ENCODE results near the gene MAPRE2.

Gene MAPRE2

GRCh38 chr18:35051641-35052377 lies 10.6 kb downstream of the MAPRE2 start:
- no peak for DNase-seq (ENCODE audit: low spot score)
- Histone ChIP-seq H3K4me3 (ENCODE audit: severe bottlenecking) (no peak overlapping the region), H3K9me3 (ENCODE audit: severe bottlenecking) (no peaks in the 10 kb centered on the region), H3K4me1 (ENCODE audit: insufficient read depth, poor library complexity, severe bottlenecking) (no peaks in the 10 kb centered on the region), H3K36me3 (ENCODE audit: low read depth) (no peaks in the 10 kb centered on the region), H3K27ac (ENCODE audit: poor library complexity, severe bottlenecking) (no peak overlapping the region), H3K27me3 (ENCODE audit: insufficient read depth, poor library complexity, severe bottlenecking) (no peaks in the 10 kb centered on the region)
- no peak for TF ChIP-seq CTCF (IDR thresholded peaks at IDR 0.05; ENCODE audit: poor library complexity, severe bottlenecking)
- no peak for ATAC-seq (ENCODE audit: low read depth)

GRCh38 chr18:35054401-35054800 lies 13.2 kb downstream of the MAPRE2 start:
- no peak overlapping the region for H3K27ac ChIP-seq (ENCODE audit: poor library complexity, severe bottlenecking)
- no peak overlapping the region for H3K4me3 ChIP-seq (ENCODE audit: severe bottlenecking)
- no peaks in the 10 kb centered on the region for H3K4me1 ChIP-seq (ENCODE audit: insufficient read depth, poor library complexity, severe bottlenecking)
- ATAC-seq (ENCODE audit: low read depth), result no peak
- TF ChIP-seq CTCF (IDR thresholded peaks at IDR 0.05; ENCODE audit: poor library complexity, severe bottlenecking), result no peak
- no peaks in the 10 kb centered on the region for H3K27me3 ChIP-seq (ENCODE audit: insufficient read depth, poor library complexity, severe bottlenecking)
- H3K36me3 ChIP-seq (ENCODE audit: low read depth), result no peaks in the 10 kb centered on the region
- no peaks in the 10 kb centered on the region for H3K9me3 ChIP-seq (ENCODE audit: severe bottlenecking)
- DNase-seq (ENCODE audit: low spot score), result no peak

GRCh38 chr18:35055105-35055504 lies 13.9 kb downstream of the MAPRE2 start:
- H3K27ac ChIP-seq (ENCODE audit: poor library complexity, severe bottlenecking), result no peak overlapping the region
- no peaks in the 10 kb centered on the region for H3K9me3 ChIP-seq (ENCODE audit: severe bottlenecking)
- no peak for TF ChIP-seq CTCF (IDR thresholded peaks at IDR 0.05; ENCODE audit: poor library complexity, severe bottlenecking)
- no peak for DNase-seq (ENCODE audit: low spot score)
- H3K4me1 ChIP-seq (ENCODE audit: insufficient read depth, poor library complexity, severe bottlenecking), result no peaks in the 10 kb centered on the region
- no peak overlapping the region for H3K4me3 ChIP-seq (ENCODE audit: severe bottlenecking)
- no peak for ATAC-seq (ENCODE audit: low read depth)
- no peaks in the 10 kb centered on the region for H3K27me3 ChIP-seq (ENCODE audit: insufficient read depth, poor library complexity, severe bottlenecking)
- H3K36me3 ChIP-seq (ENCODE audit: low read depth), result no peaks in the 10 kb centered on the region

- DNase-seq (ENCODE audit: low spot score) (no peak), ATAC-seq (ENCODE audit: low read depth) (no peak)
- no peaks in the 10 kb centered on the region for H3K36me3 ChIP-seq (ENCODE audit: low read depth)
- H3K27me3 ChIP-seq (ENCODE audit: insufficient read depth, poor library complexity, severe bottlenecking), result no peaks in the 10 kb centered on the region
- no peak overlapping the region for H3K27ac ChIP-seq (ENCODE audit: poor library complexity, severe bottlenecking)
- no peaks in the 10 kb centered on the region for H3K9me3 ChIP-seq (ENCODE audit: severe bottlenecking)
- H3K4me1 ChIP-seq (ENCODE audit: insufficient read depth, poor library complexity, severe bottlenecking), result no peaks in the 10 kb centered on the region
- no peak for TF ChIP-seq CTCF (IDR thresholded peaks at IDR 0.05; ENCODE audit: poor library complexity, severe bottlenecking)
- H3K4me3 ChIP-seq (ENCODE audit: severe bottlenecking), result no peak overlapping the region
Measured at GRCh38 chr18:35055726-35056125, 14.5 kb downstream of the MAPRE2 start.

GRCh38 chr18:35059280-35059927 lies 18.2 kb downstream of the MAPRE2 start:
- no peak overlapping the region for H3K4me3 ChIP-seq (ENCODE audit: severe bottlenecking)
- no peak overlapping the region for H3K27ac ChIP-seq (ENCODE audit: poor library complexity, severe bottlenecking)
- H3K4me1 ChIP-seq (ENCODE audit: insufficient read depth, poor library complexity, severe bottlenecking), result no peaks in the 10 kb centered on the region
- H3K9me3 ChIP-seq (ENCODE audit: severe bottlenecking), result no peaks in the 10 kb centered on the region
- H3K36me3 ChIP-seq (ENCODE audit: low read depth), result no peaks in the 10 kb centered on the region
- no peaks in the 10 kb centered on the region for H3K27me3 ChIP-seq (ENCODE audit: insufficient read depth, poor library complexity, severe bottlenecking)
- TF ChIP-seq CTCF (IDR thresholded peaks at IDR 0.05; ENCODE audit: poor library complexity, severe bottlenecking), result no peak
- ATAC-seq (ENCODE audit: low read depth), result no peak
- no peak for DNase-seq (ENCODE audit: low spot score)

All from RWPE2 (cell line).